Fibroblast of lung (primary cell): ENCODE data around the gene OSTM1.

Experiments
- CTCF ChIP-seq, 2 donors: IDR thresholded peaks in 1 of 2; conservative IDR thresholded peaks in 1 of 2; 1 replicate in 1 of 2; 2 replicates in 1 of 2; pipeline ENCODE4 v1.5.1; 2011 to 2012; ENCODE audit warnings: low read length in 2 of 2, control low read depth in 1 of 2, inconsistent platforms in 1 of 2, low read depth in 1 of 2, mild to moderate bottlenecking in 1 of 2
- EZH2 ChIP-seq: IDR thresholded peaks from 2 replicates; pipeline ENCODE4 v1.5.1; 2012; ENCODE audit warnings: low read length, control low read depth, mild to moderate bottlenecking; ENCODE audit errors: missing control alignments

- TF ChIP-seq CTCF (conservative IDR thresholded peaks at IDR 0.05 in 1 of 2, IDR thresholded peaks at IDR 0.05 in 1 of 2; ENCODE audit: low read depth in 1 of 2, low read length in 2 of 2) (no peak), EZH2 (no peak)
Observed at GRCh38 chr6:108027594-108027993, 46.9 kb downstream of the OSTM1 start.
